Right lobe of liver (tissue), 4 donors: Measurements from ENCODE around the gene NFATC1.

Source experiments
- CTCF ChIP-seq, 4 donors: fragments of 200-600 bp in 3 of 4; fragments of 450-650 bp in 1 of 4; IDR thresholded peaks; one replicate each; pipeline versions ENCODE4 v1.5.1 to v1.8.0; 2016 to 2022; ENCODE audit warnings: antibody characterized with exemption in 4 of 4, mild to moderate bottlenecking in 2 of 4
- POLR2A ChIP-seq: fragments of 450-650 bp; IDR thresholded peaks from one replicate; pipeline ENCODE4 v1.6.1; 2017; ENCODE audit warnings: antibody characterized with exemption, mild to moderate bottlenecking
- donor health status: DM: no; HTN: no; CAD: no.
- donor health status: DM: no; HTN: no; CAD: no.
- donor health status: DM: no; HTN: yes; CAD: no.

- TF ChIP-seq POLR2A (no peak), CTCF (IDR thresholded peaks at IDR 0.05) (no peak)
Measured at GRCh38 chr18:79416022-79416676, 20.4 kb downstream of the NFATC1 start.
